CD4-positive, alpha-beta T cell treated with Interleukin-21 for 1 hour (primary cell): ENCODE results near the gene LOX.
A peak's percentile ranks its signal among the peaks of the same experiment; 100 is the strongest.

Experiments used
- DNase-seq: peaks from one replicate; pipeline ENCODE4 v3.0.0-alpha.2; 2020

Gene LOX

GRCh38 chr5:122078116-122079110 lies at the start of gene LOX:
Gene LOX, minus strand, starts transcription at chr5:122078259. Its CDS starts 274 bp downstream, at chr5:122077985.
- DNase-seq = no peak

GRCh38 chr5:122126756-122127321 lies 48.8 kb upstream of the LOX start:
- DNase-seq = no peak

- no peak for DNase-seq
Observed at GRCh38 chr5:122126177-122126755, 48.2 kb upstream of the LOX start.

- no peak for DNase-seq
Observed at GRCh38 chr5:122124766-122125165, 46.7 kb upstream of the LOX start.

GRCh38 chr5:122121479-122122465 lies 43.7 kb upstream of the LOX start:
- DNase-seq = no peak

GRCh38 chr5:122120957-122121356 lies 42.9 kb upstream of the LOX start:
- no peak for DNase-seq

GRCh38 chr5:122120493-122120892 lies 42.4 kb upstream of the LOX start:
- DNase-seq = no peak

GRCh38 chr5:122119205-122119604 lies 41.1 kb upstream of the LOX start:
- no peak for DNase-seq

- no peak for DNase-seq
Observed at GRCh38 chr5:122118356-122118948, 40.4 kb upstream of the LOX start.

GRCh38 chr5:122114501-122114900 lies 36.4 kb upstream of the LOX start:
- no peak for DNase-seq

GRCh38 chr5:122112733-122113558 lies 34.9 kb upstream of the LOX start:
- DNase-seq = no peak

GRCh38 chr5:122112063-122112462 lies 34.0 kb upstream of the LOX start:
- DNase-seq = no peak

GRCh38 chr5:122111460-122111859 lies 33.4 kb upstream of the LOX start:
- no peak for DNase-seq

GRCh38 chr5:122110987-122111386 lies 32.9 kb upstream of the LOX start:
- no peak for DNase-seq

GRCh38 chr5:122107016-122107415 lies 29.0 kb upstream of the LOX start:
- no peak for DNase-seq

- DNase-seq = no peak
Observed at GRCh38 chr5:122105909-122106308, 27.9 kb upstream of the LOX start.

GRCh38 chr5:122102825-122103224 lies 24.8 kb upstream of the LOX start:
- DNase-seq = no peak

GRCh38 chr5:122101636-122102285 lies 23.7 kb upstream of the LOX start:
- peak; percentile 17 for DNase-seq

GRCh38 chr5:122099060-122099790 lies 21.2 kb upstream of the LOX start:
- no peak for DNase-seq

GRCh38 chr5:122097391-122097790 lies 19.3 kb upstream of the LOX start:
- DNase-seq = no peak
